ENCODE results near the gene BCL7C.

BCL7C gene

DNA sequence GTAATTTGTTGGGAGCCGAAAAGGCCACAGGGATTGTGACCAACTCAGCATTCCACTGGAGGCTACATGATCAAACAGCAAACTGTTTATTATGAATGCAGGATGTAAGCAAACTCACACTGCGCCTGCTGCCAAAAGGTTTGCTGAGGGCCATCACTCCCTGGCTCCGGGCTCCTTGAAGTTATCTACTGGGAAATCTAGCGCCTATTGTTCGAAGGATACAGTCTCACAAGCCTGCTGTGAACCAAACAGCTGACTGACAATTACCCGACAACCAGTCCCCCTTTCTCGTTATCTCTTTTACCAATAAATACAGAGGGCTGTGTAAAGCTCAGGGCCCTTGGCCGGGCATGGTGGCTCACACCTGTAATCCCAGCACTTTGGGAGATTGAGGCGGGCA lies 52.5 kb downstream of the BCL7C start:
- H3K4me3 Mint-ChIP-seq = no peak overlapping the region
- H3K27me3 Mint-ChIP-seq = no peaks in the 10 kb centered on the region
- no peaks in the 10 kb centered on the region for H3K36me3 Mint-ChIP-seq (ENCODE audit: low read depth)
- peaks cover 13% of the 10 kb centered on the region for H3K4me1 Mint-ChIP-seq (ENCODE audit: low read depth)
- H3K27ac Mint-ChIP-seq = no peak overlapping the region
- no peaks in the 10 kb centered on the region for H3K9me3 Mint-ChIP-seq

DNA sequence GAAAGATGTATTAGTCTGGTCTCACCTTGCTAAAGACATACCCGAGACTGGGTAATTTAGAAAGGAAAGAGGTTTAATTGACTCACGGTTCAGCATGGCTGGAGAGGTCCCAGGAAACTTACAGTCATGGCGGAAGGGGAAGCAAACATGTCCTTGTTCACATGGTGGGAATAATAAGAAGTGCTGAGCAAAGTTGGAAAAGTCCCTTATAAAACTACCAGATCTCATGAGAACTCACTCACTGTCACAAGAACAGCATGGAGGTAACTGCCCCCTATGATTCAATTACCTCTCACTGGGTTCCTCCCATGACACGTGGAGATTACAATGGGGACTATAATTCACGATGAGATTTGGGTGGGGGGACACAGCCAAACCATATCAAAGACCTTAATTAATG lies 53.3 kb downstream of the BCL7C start:
- Mint-ChIP-seq H3K4me1 (ENCODE audit: low read depth) (peaks cover 13% of the 10 kb centered on the region), H3K9me3 (no peaks in the 10 kb centered on the region), H3K27me3 (no peaks in the 10 kb centered on the region), H3K27ac (no peak overlapping the region), H3K36me3 (ENCODE audit: low read depth) (no peaks in the 10 kb centered on the region), H3K4me3 (no peak overlapping the region)

DNA sequence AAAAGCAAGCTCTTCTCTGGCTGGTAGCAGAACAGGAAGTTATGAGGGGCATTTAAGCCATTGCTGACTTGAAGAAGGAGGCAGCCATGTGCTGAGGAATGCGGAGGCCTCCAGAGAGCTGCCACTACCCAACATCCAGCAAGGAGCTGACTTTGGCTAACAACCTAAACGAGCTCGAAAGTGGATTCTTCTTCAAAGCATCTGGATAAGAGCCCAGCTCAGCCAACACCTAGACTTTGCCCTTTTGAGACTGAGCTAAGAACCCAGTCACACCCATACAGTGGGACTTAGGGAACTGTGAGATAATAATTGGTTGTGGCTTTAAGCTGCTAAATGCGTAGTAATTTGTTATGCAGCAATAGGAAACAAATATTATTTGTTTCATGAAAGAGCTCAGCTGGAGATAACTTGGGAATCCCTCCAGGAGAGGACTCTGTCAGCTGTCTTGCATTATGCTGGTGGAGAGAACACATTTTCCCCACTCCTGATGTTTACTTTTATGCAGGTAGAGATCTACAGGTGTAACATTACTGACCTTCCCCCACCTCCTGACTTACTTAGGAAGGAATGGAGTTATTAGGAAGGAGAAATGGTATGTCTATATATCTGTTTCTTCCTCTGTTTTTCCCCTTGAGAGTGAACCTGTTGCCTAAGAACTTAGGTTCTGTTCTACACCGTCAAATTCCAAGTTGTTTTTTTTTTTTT lies 54.2 kb downstream of the BCL7C start:
- H3K27ac Mint-ChIP-seq = no peak overlapping the region
- H3K36me3 Mint-ChIP-seq (ENCODE audit: low read depth) = no peaks in the 10 kb centered on the region
- H3K4me3 Mint-ChIP-seq = no peak overlapping the region

GRCh38 chr16:30838876-30839471 lies 54.9 kb downstream of the BCL7C start:
- no peaks in the 10 kb centered on the region for H3K9me3 Mint-ChIP-seq
- no peaks in the 10 kb centered on the region for H3K27me3 Mint-ChIP-seq
- H3K4me1 Mint-ChIP-seq (ENCODE audit: low read depth) = no peaks in the 10 kb centered on the region
- no peaks in the 10 kb centered on the region for H3K36me3 Mint-ChIP-seq (ENCODE audit: low read depth)
- H3K4me3 Mint-ChIP-seq = no peak overlapping the region
- no peak overlapping the region for H3K27ac Mint-ChIP-seq

More for the DNA sequence above, 54.2 kb downstream of the BCL7C start:
- Mint-ChIP-seq H3K9me3 (no peaks in the 10 kb centered on the region), H3K27me3 (no peaks in the 10 kb centered on the region), H3K4me1 (ENCODE audit: low read depth) (peaks cover 5% of the 10 kb centered on the region)

DNA sequence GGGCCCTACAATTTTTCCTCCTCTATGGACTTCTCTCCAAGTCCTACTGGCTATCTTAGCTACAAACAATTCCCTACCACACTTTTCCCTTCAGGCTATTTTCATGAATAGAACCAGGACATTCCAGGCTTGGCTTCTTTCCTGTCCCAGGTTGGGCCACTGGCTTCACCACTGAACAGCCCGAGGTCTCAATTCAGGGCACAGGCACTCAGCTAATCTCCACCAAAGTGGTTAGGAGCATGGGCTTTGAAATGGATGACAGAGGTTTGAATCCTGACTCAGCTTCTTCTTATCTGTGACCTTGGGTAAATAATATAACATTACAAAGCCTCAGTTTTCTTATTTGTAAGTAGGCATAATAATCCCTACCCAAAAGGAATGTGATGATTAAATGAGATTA lies 56.0 kb downstream of the BCL7C start:
- H3K27ac Mint-ChIP-seq = no peak overlapping the region
- H3K27me3 Mint-ChIP-seq = no peaks in the 10 kb centered on the region
- no peak overlapping the region for H3K4me3 Mint-ChIP-seq
- no peaks in the 10 kb centered on the region for H3K4me1 Mint-ChIP-seq (ENCODE audit: low read depth)
- no peaks in the 10 kb centered on the region for H3K36me3 Mint-ChIP-seq (ENCODE audit: low read depth)
- no peaks in the 10 kb centered on the region for H3K9me3 Mint-ChIP-seq
